GM12872 (cell line): ENCODE data around the gene SLX9.

Source experiments
- CTCF ChIP-seq: IDR thresholded peaks from 3 replicates; pipeline ENCODE4 v1.5.1; 2011; ENCODE audit warnings: low read depth, mild to moderate bottlenecking, low read length, moderate library complexity; ENCODE audit not compliant: insufficient read depth

The SLX9 gene

GRCh38 chr21:45004481-45005247 is 64.8 kb downstream of the SLX9 start:
- no peak for TF ChIP-seq CTCF

DNA sequence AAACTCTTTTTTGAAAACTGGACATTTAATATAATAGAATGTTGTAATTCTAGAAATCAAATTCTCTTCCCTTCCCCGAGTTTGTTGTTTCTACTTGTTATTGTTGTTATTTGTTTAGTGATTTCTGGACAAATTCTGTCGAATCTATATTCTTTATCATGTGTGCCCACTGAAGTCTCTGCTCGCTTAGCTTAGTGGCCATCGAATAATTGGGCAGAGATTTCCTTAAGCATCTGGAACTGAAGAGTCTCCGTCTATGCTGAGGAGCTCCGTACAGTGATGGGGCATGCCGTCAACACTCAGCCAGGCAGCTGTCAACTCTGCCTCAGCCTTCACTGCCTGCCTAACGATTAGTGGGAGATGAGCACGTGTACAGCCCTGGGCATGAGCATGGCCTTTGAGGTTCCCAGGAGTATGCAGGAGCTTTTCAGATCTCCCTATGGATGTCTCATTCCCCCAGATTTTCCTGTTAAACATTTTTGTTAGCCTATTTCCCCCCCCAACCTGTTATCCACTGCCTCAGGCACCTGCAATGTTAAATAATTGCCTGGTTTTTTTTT is 66.8 kb downstream of the SLX9 start:
- no peak for TF ChIP-seq CTCF

DNA sequence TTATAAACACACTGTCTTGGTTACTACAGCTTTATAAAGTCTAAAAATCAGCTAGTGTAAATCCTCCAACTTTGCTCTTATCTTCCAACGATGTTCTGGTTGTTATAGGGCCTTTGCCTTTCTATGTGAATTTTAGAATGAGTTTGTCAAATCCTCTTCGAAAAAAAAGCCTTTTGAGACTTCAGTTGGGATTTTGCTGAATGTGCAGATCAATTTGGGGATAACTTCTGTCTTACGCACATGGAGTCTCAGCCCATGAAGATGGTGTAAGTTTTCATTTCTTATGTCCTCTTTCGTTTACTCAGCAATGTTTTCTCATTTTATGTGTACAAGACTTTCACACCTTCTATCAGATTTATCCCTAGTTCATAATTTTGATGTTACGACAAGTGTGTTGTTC is 69.8 kb downstream of the SLX9 start:
- TF ChIP-seq CTCF = no peak

DNA sequence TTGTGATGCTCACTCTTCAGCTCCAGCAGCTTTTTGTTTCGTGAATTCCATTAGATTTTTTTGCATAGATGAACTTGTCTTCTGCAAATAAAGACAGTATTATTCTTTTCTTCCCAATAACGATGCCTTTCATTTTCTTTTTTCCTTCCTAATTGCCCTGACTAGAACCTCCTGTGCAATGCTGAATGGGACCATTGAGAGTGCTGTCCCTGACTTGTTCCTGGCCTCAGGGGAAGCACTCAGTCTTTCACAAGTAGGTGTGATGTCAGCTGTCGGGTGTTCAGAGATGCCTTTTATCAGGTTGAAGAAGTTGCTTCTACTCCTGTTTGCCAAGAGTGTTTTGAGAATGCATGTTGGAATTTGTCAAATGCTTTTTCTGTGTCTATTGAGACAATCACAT is 70.3 kb downstream of the SLX9 start:
- TF ChIP-seq CTCF = no peak

- no peak for TF ChIP-seq CTCF
These were observed 71.0 kb downstream of the SLX9 start for GRCh38 chr21:45010860-45011259.

GRCh38 chr21:45011426-45011825 is 71.6 kb downstream of the SLX9 start:
- no peak for TF ChIP-seq CTCF

GRCh38 chr21:45011911-45012661 is 72.3 kb downstream of the SLX9 start:
- no peak for TF ChIP-seq CTCF
